ENCODE results near the gene KPNA6. TPM values are rescaled to one million over a fixed set of nuclear protein-coding genes. Genes with fewer than 3 reads are reported as not detected.

KPNA6 gene
- total and polyA plus RNA-seq, 2 donors (not counting 3 experiments of a cell fraction or from before 2014, with no cell fraction given), result 22.1 to 85.6 TPM

DNA sequence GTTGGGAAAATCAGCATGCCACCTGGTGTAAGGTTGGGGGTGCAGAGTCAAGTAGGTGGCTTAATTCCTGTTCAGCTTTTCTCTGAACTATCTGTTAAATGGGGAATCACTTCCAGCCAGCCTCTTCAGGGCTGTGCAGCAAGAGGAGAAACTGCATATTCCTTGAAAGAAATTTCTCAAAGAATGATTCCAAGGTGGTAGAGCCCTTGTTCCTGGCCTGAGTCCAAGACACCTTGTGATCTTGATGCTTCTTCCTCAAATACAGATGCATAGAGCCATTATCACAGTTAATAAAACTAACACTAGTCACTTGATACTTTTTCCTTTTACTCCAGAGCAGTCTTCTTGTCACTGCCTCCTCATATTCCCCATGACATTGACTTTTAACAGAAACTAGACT lies 76.8 kb downstream of the KPNA6 start:
- Histone ChIP-seq H3K4me1 (ENCODE audit: control insufficient read depth, extremely low read depth, insufficient read depth, low read length) (peaks cover 17% of the 10 kb centered on the region), H3K9ac (replicated peaks; ENCODE audit: extremely low read depth, insufficient read depth, low read length) (no peak overlapping the region), H3K9me1 (replicated peaks; ENCODE audit: control insufficient read depth, extremely low read depth, insufficient read depth, low read length) (no peaks in the 10 kb centered on the region), H3K27ac (ENCODE audit: insufficient read depth, low read depth, low read length) (no peak overlapping the region), H3K36me3 (ENCODE audit: control insufficient read depth in 2 of 2, extremely low read depth in 1 of 2, insufficient read depth in 2 of 2, low read length in 2 of 2) (peaks cover 23 to 25% of the 10 kb centered on the region in 2 experiments), H4K20me1 (replicated peaks; ENCODE audit: control insufficient read depth, extremely low read depth, insufficient read depth, low read length) (no peaks in the 10 kb centered on the region), H3K9me3 (replicated peaks; ENCODE audit: control insufficient read depth, insufficient read depth, low read length) (no peaks in the 10 kb centered on the region), H3K4me3 (replicated peaks in 1 of 3; ENCODE audit: insufficient read depth in 1 of 3, low read depth in 1 of 3, low read length in 3 of 3) (no peak overlapping the region), H2AFZ (ENCODE audit: low read depth, low read length) (no peak overlapping the region), H3K27me3 (ENCODE audit: control insufficient read depth in 2 of 2, insufficient read depth in 2 of 2, low read length in 2 of 2) (no peaks in the 10 kb centered on the region), H3K79me2 (ENCODE audit: control insufficient read depth, insufficient read depth, low read length) (peaks cover 65% of the 10 kb centered on the region), H3K4me2 (ENCODE audit: insufficient read depth, low read length) (no peak overlapping the region)
- DNase-seq (ENCODE audit: low read depth, low spot score) (no peak), FAIRE-seq (peak; percentile 28)
- no peak for TF ChIP-seq POLR2A (IDR thresholded peaks at IDR 0.05; ENCODE audit: low read depth, low read length)
- no peak for TF ChIP-seq MAX (IDR thresholded peaks at IDR 0.05; ENCODE audit: insufficient read depth, insufficient read length)
- no peak for TF ChIP-seq FOS (IDR thresholded peaks at IDR 0.05; ENCODE audit: borderline replicate concordance, insufficient read depth, low read length)
- dilution Hi-C loops (cut with MboI; ENCODE audit: extremely low pct_ligation_motif_present, low sequenced_read_pairs), result no loop called here
- ChIA-PET CTCF (no interaction called here), POLR2A (no interaction called here)
- BruUV-seq (replicated peaks), result no TSS peak
- intact Hi-C loops (cut with micrococcal nuclease), result no loop called here

GRCh38 chr1:32186077-32186476 lies 78.2 kb downstream of the KPNA6 start:
- Histone ChIP-seq H3K36me3 (ENCODE audit: control insufficient read depth in 2 of 2, extremely low read depth in 1 of 2, insufficient read depth in 2 of 2, low read length in 2 of 2) (peaks cover 28 to 34% of the 10 kb centered on the region in 2 experiments), H3K4me2 (ENCODE audit: insufficient read depth, low read length) (no peak overlapping the region), H3K27ac (ENCODE audit: insufficient read depth, low read depth, low read length) (no peak overlapping the region), H3K27me3 (ENCODE audit: control insufficient read depth in 2 of 2, insufficient read depth in 2 of 2, low read length in 2 of 2) (no peaks in the 10 kb centered on the region), H3K4me1 (ENCODE audit: control insufficient read depth, extremely low read depth, insufficient read depth, low read length) (peaks cover 8% of the 10 kb centered on the region), H4K20me1 (replicated peaks; ENCODE audit: control insufficient read depth, extremely low read depth, insufficient read depth, low read length) (no peaks in the 10 kb centered on the region), H3K4me3 (replicated peaks in 1 of 3; ENCODE audit: insufficient read depth in 1 of 3, low read depth in 1 of 3, low read length in 3 of 3) (no peak overlapping the region), H2AFZ (ENCODE audit: low read depth, low read length) (no peak overlapping the region), H3K9ac (replicated peaks; ENCODE audit: extremely low read depth, insufficient read depth, low read length) (no peak overlapping the region), H3K79me2 (ENCODE audit: control insufficient read depth, insufficient read depth, low read length) (peaks cover 55% of the 10 kb centered on the region), H3K9me1 (replicated peaks; ENCODE audit: control insufficient read depth, extremely low read depth, insufficient read depth, low read length) (no peaks in the 10 kb centered on the region), H3K9me3 (replicated peaks; ENCODE audit: control insufficient read depth, insufficient read depth, low read length) (no peaks in the 10 kb centered on the region)
- CTCF ChIA-PET, result no interaction called here
- no peak for TF ChIP-seq JUN (IDR thresholded peaks at IDR 0.05; ENCODE audit: borderline replicate concordance, insufficient read depth, insufficient read length, low read depth)
- no peak for TF ChIP-seq EZH2 (IDR thresholded peaks at IDR 0.05; ENCODE audit: borderline replicate concordance, low read depth, low read length, severe bottlenecking)
- no peak for TF ChIP-seq POLR2A (IDR thresholded peaks at IDR 0.05; ENCODE audit: low read depth, low read length)
- no peak for TF ChIP-seq GATA2 (IDR thresholded peaks at IDR 0.05; ENCODE audit: insufficient read depth, insufficient read length, low read depth, low read length)
- no peak for TF ChIP-seq FOS (IDR thresholded peaks at IDR 0.05; ENCODE audit: borderline replicate concordance, insufficient read depth, low read length)
- no peak for TF ChIP-seq POLR2AphosphoS5 (IDR thresholded peaks at IDR 0.05; ENCODE audit: insufficient read depth, low read depth, low read length)
- no peak for TF ChIP-seq MAX (IDR thresholded peaks at IDR 0.05; ENCODE audit: insufficient read depth, insufficient read length)
- no peak for TF ChIP-seq CTCF (IDR thresholded peaks at IDR 0.05; ENCODE audit: extremely low read depth in 1 of 2, insufficient read depth in 1 of 2, low read depth in 1 of 2, low read length in 2 of 2)
- no peak for TF ChIP-seq MYC (IDR thresholded peaks at IDR 0.05; ENCODE audit: low read depth, low read length)
- dilution Hi-C loops (cut with MboI; ENCODE audit: extremely low pct_ligation_motif_present, low sequenced_read_pairs), result no loop called here
- no peak for FAIRE-seq
- no peak for DNase-seq (ENCODE audit: low read depth, low spot score)
- POLR2A ChIA-PET, result no interaction called here
- intact Hi-C loops (cut with micrococcal nuclease), result no loop called here
- no TSS peak for BruUV-seq (replicated peaks)

All from endothelial cell of umbilical vein (primary cell).